H1 (cell line): ENCODE results near the gene ZFYVE1. TPM values are rescaled to one million over a fixed set of nuclear protein-coding genes. Genes with fewer than 3 reads are reported as not detected.

Experiments
- CTCF ChIA-PET: fragments of 300-600 bp; sonication (Branson Sonifier 250); formaldehyde crosslinking; loops from one replicate; lab custom pipeline; 2021; ENCODE audit not compliant: partially characterized antibody; lab: Charles Lee
- POLR2A ChIA-PET: fragments of 300-600 bp; sonication (Branson Sonifier 250); formaldehyde crosslinking; loops from one replicate; lab custom pipeline; 2021; ENCODE audit warnings: inconsistent platforms; ENCODE audit not compliant: partially characterized antibody; lab: Charles Lee
- DNase-seq, 2 experiments: peaks; one replicate each; pipeline versions ENCODE4 v3.0.0 to v3.0.0-alpha.2; 2010 to 2022; ENCODE audit warnings: low spot score in 2 of 2, low read depth in 1 of 2, mixed read lengths in 1 of 2
- FAIRE-seq: peaks from 2 replicates; lab custom pipeline; 2011; peaks lifted over from hg19 to GRCh38; lab: Jason Lieb, UNC
- H2AFZ ChIP-seq: 2 replicates; pipeline ENCODE4 v1.8.1; 2012; ENCODE audit warnings: low read length, inconsistent platforms
- H2AK5ac ChIP-seq: 2 replicates; pipeline ENCODE4 v1.6.1; 2013; ENCODE audit warnings: low read depth, low read length
- H2BK120ac ChIP-seq: replicated peaks from 2 replicates; pipeline ENCODE3; 2013; ENCODE audit warnings: low read depth, low read length, inconsistent platforms
- H2BK12ac ChIP-seq: 2 replicates; pipeline ENCODE4 v1.6.1; 2013; ENCODE audit warnings: low read depth, low read length
- H2BK15ac ChIP-seq: 2 replicates; pipeline ENCODE4 v1.6.1; 2013; ENCODE audit warnings: low read length
- H2BK20ac ChIP-seq: 2 replicates; pipeline ENCODE4 v1.6.1; 2013; ENCODE audit warnings: low read length
- H2BK5ac ChIP-seq: 2 replicates; pipeline ENCODE4 v1.6.1; 2013; ENCODE audit warnings: low read depth, low read length
- H3K14ac ChIP-seq: 2 replicates; pipeline ENCODE4 v1.6.1; 2013; ENCODE audit warnings: inconsistent platforms; ENCODE audit not compliant: insufficient read length
- H3K18ac ChIP-seq: 2 replicates; pipeline ENCODE4 v1.6.1; 2013; ENCODE audit warnings: low read length; ENCODE audit errors: extremely low read depth
- H3K23ac ChIP-seq: 2 replicates; pipeline ENCODE4 v1.6.1; 2013; ENCODE audit warnings: inconsistent platforms; ENCODE audit not compliant: insufficient read length
- H3K23me2 ChIP-seq: 2 replicates; pipeline ENCODE4 v1.6.1; 2013; ENCODE audit warnings: low read depth, low read length
- H3K27ac ChIP-seq: 2 replicates; pipeline ENCODE4 v1.6.1; 2011; ENCODE audit warnings: low read depth, low read length, inconsistent platforms
- H3K27me3 ChIP-seq, 4 experiments: replicated peaks in 1 of 4; 1 replicate in 1 of 4; 2 replicates in 3 of 4; pipeline versions ENCODE4 v1.6.1 to v1.8.1; 2011 to 2013; ENCODE audit warnings: low read length in 3 of 4, mild to moderate bottlenecking in 3 of 4, inconsistent platforms in 2 of 4, mixed read lengths in 2 of 4, moderate library complexity in 1 of 4; ENCODE audit not compliant: control insufficient read depth in 3 of 4, insufficient read depth in 3 of 4; ENCODE audit errors: extremely low read depth in 1 of 4
- H3K36me3 ChIP-seq, 4 experiments: 2 replicates each; pipeline versions ENCODE4 v1.6.1 to v1.8.1; 2011 to 2013; ENCODE audit warnings: mild to moderate bottlenecking in 4 of 4, low read length in 3 of 4, moderate library complexity in 2 of 4, control low read depth in 1 of 4, inconsistent platforms in 1 of 4; ENCODE audit not compliant: insufficient read depth in 4 of 4, control insufficient read depth in 2 of 4
- H3K4ac ChIP-seq: replicated peaks from 2 replicates; pipeline ENCODE3; 2013; ENCODE audit warnings: low read length, low read depth, mixed read lengths, inconsistent platforms; ENCODE audit not compliant: insufficient read length
- H3K4me1 ChIP-seq, 4 experiments: replicated peaks in 1 of 4; 1 replicate in 1 of 4; 2 replicates in 3 of 4; pipeline versions ENCODE4 v1.6.1 to v1.8.1; 2011 to 2013; ENCODE audit warnings: low read length in 3 of 4, inconsistent platforms in 2 of 4, mixed read lengths in 1 of 4; ENCODE audit not compliant: insufficient read depth in 4 of 4, control insufficient read depth in 3 of 4
- H3K4me2 ChIP-seq, 2 experiments: 2 replicates each; pipeline versions ENCODE4 v1.6.1 to v1.8.1; 2011 to 2013; ENCODE audit warnings: low read depth in 2 of 2, low read length in 2 of 2, control low read depth in 1 of 2, inconsistent platforms in 1 of 2, mild to moderate bottlenecking in 1 of 2; ENCODE audit not compliant: insufficient read depth in 1 of 2
- H3K4me3 ChIP-seq, 4 experiments: fragments of 200-600, 300-600 bp in 1 of 4; sonication (generic), shearing (Covaris generic), sonication (Bioruptor Twin) in 1 of 4; 2 replicates each; pipeline versions ENCODE4 v1.5.1 to v1.8.1; 2011 to 2016; ENCODE audit warnings: low read length in 4 of 4, low read depth in 3 of 4, control low read depth in 2 of 4, inconsistent platforms in 2 of 4, mild to moderate bottlenecking in 2 of 4, mixed read lengths in 1 of 4, moderate library complexity in 1 of 4; ENCODE audit not compliant: insufficient read depth in 2 of 4; ENCODE audit errors: extremely low read depth in 1 of 4
- H3K56ac ChIP-seq: replicated peaks from 2 replicates; pipeline ENCODE3; 2013; ENCODE audit warnings: low read depth, mild to moderate bottlenecking, mixed read lengths, low read length, inconsistent platforms; ENCODE audit not compliant: insufficient read length
- H3K79me1 ChIP-seq: 2 replicates; pipeline ENCODE4 v1.6.1; 2013; ENCODE audit warnings: low read depth, low read length, control low read depth
- H3K79me2 ChIP-seq, 2 experiments: 2 replicates each; pipeline versions ENCODE4 v1.6.1 to v1.8.1; 2012 to 2013; ENCODE audit warnings: low read length in 2 of 2, mild to moderate bottlenecking in 2 of 2, inconsistent platforms in 1 of 2; ENCODE audit not compliant: insufficient read depth in 2 of 2, control insufficient read depth in 1 of 2
- H3K9ac ChIP-seq, 4 experiments: replicated peaks in 1 of 4; 1 replicate in 1 of 4; 2 replicates in 3 of 4; pipeline versions ENCODE4 v1.6.1 to v1.8.1; 2011 to 2013; ENCODE audit warnings: low read depth in 3 of 4, low read length in 3 of 4, control low read depth in 2 of 4, mild to moderate bottlenecking in 2 of 4, moderate library complexity in 2 of 4, inconsistent platforms in 1 of 4; ENCODE audit errors: extremely low read depth in 1 of 4
- H3K9me3 ChIP-seq, 2 experiments: 2 replicates each; pipeline versions ENCODE4 v1.6.1 to v1.8.1; 2012 to 2013; ENCODE audit warnings: mild to moderate bottlenecking in 2 of 2, moderate library complexity in 2 of 2, control low read depth in 1 of 2, inconsistent platforms in 1 of 2, low read depth in 1 of 2, low read length in 1 of 2, mixed read lengths in 1 of 2; ENCODE audit not compliant: insufficient read depth in 2 of 2
- H4K20me1 ChIP-seq, 2 experiments: replicated peaks in 1 of 2; 2 replicates each; pipeline versions ENCODE3 to v1.8.1; 2011 to 2013; ENCODE audit warnings: inconsistent platforms in 2 of 2, low read length in 2 of 2, mild to moderate bottlenecking in 1 of 2; ENCODE audit not compliant: insufficient read depth in 2 of 2, control insufficient read depth in 1 of 2
- H4K5ac ChIP-seq: 2 replicates; pipeline ENCODE4 v1.6.1; 2013; ENCODE audit warnings: low read length, low read depth, mixed read lengths, inconsistent platforms; ENCODE audit not compliant: insufficient read length
- H4K8ac ChIP-seq: 2 replicates; pipeline ENCODE4 v1.8.0; 2013; ENCODE audit warnings: mild to moderate bottlenecking, moderate library complexity, low read length, inconsistent platforms; ENCODE audit not compliant: insufficient read depth; ENCODE audit errors: extremely low read depth
- H4K91ac ChIP-seq: replicated peaks from 2 replicates; pipeline ENCODE3; 2013; ENCODE audit warnings: low read length, mixed read lengths, inconsistent platforms; ENCODE audit not compliant: insufficient read length
- CBX8 ChIP-seq: fragments of 300-800, 300-1000 bp; sonication (generic); IDR thresholded peaks from 2 replicates; pipeline ENCODE4 v1.7.1; 2016; ENCODE audit warnings: low read depth, low read length, borderline replicate concordance
- CHD1 ChIP-seq: IDR thresholded peaks from 2 replicates; pipeline ENCODE4 v1.6.1; 2012; ENCODE audit warnings: low read depth, low read length, improper control_type of control experiment
- CHD2 ChIP-seq: IDR thresholded peaks from 2 replicates; pipeline ENCODE4 v1.6.1; 2012; ENCODE audit warnings: low read length, improper control_type of control experiment
- FOSL1 ChIP-seq: IDR thresholded peaks from 2 replicates; pipeline ENCODE4 v1.6.1; 2011; ENCODE audit warnings: mild to moderate bottlenecking, low read depth, low read length, moderate library complexity; ENCODE audit not compliant: insufficient read depth
- JUN ChIP-seq: IDR thresholded peaks from 2 replicates; pipeline ENCODE4 v1.6.1; 2011; ENCODE audit warnings: low read depth, mild to moderate bottlenecking, improper control_type of control experiment, low read length
- JUND ChIP-seq: IDR thresholded peaks from 2 replicates; pipeline ENCODE4 v1.6.1; 2011; ENCODE audit warnings: mild to moderate bottlenecking, improper control_type of control experiment, low read length
- RAD21 ChIP-seq, 2 experiments: IDR thresholded peaks in 1 of 2; conservative IDR thresholded peaks in 1 of 2; 2 replicates each; pipeline ENCODE4 v1.6.1; 2011; ENCODE audit warnings: low read depth in 2 of 2, low read length in 2 of 2, improper control_type of control experiment in 1 of 2, inconsistent platforms in 1 of 2, mild to moderate bottlenecking in 1 of 2, moderate library complexity in 1 of 2
- RBBP5 ChIP-seq: IDR thresholded peaks from 2 replicates; pipeline ENCODE4 v1.7.1; 2012; ENCODE audit warnings: low read depth, mild to moderate bottlenecking, inconsistent platforms, low read length, moderate library complexity, borderline replicate concordance
- RXRA ChIP-seq: IDR thresholded peaks from 2 replicates; pipeline ENCODE4 v1.6.1; 2011; ENCODE audit warnings: low read depth, mild to moderate bottlenecking, low read length, moderate library complexity; ENCODE audit not compliant: insufficient read depth
- SP2 ChIP-seq: IDR thresholded peaks from 2 replicates; pipeline ENCODE4 v1.6.1; 2012; ENCODE audit warnings: mild to moderate bottlenecking, low read length, inconsistent platforms
- WGBS, 2 experiments: shearing (Covaris generic) in 1 of 2; methylation state at CpG; one replicate each; pipeline versions ENCODE4 v1.1.6 to v1.1.7; 2013 to 2015; ENCODE audit warnings: low lambda C conversion rate in 2 of 2, mixed read lengths in 2 of 2, inconsistent platforms in 1 of 2, low coverage in 1 of 2, missing lambda C conversion rate in 1 of 2; ENCODE audit not compliant: insufficient replicate concordance in 2 of 2, insufficient coverage in 1 of 2, insufficient read length in 1 of 2; ENCODE audit errors: extremely low coverage in 1 of 2, missing lambda C conversion rate in 1 of 2; 5-methylcytosine and 5-hydroxymethylcytosine counted together
- polyA plus RNA-seq, 7 experiments: library from polyadenylated mRNA; depleted of rRNA in 3 of 7; stranded (reverse) in 5 of 7; unstranded in 2 of 7; fragments of >200 nt in 5 of 7; fragments of 200-250 nt in 2 of 7; gene quantifications; 1 replicate in 5 of 7; 2 replicates in 1 of 7; 4 replicates in 1 of 7; pipeline versions ENCODE4 v1.2.1 to v1.2.3, GENCODE V29; 2011 to 2013; ENCODE audit warnings: missing spikeins in 2 of 7, mixed read lengths in 2 of 7
- total RNA-seq: library from RNA; stranded (reverse); fragmentation: NEBNext Ultra II Directional; extraction: Animal tissue kit (Norgen Biotek cat#: 25700); gene quantifications from 2 replicates; pipeline ENCODE4 v1.2.1, GENCODE V29; 2021

ZFYVE1 gene
- total and polyA plus RNA-seq, 2 of the 8 experiments (the other 6 are each of a cell fraction or from before 2014, with no cell fraction given): 9.8 to 12.5 TPM

DNA sequence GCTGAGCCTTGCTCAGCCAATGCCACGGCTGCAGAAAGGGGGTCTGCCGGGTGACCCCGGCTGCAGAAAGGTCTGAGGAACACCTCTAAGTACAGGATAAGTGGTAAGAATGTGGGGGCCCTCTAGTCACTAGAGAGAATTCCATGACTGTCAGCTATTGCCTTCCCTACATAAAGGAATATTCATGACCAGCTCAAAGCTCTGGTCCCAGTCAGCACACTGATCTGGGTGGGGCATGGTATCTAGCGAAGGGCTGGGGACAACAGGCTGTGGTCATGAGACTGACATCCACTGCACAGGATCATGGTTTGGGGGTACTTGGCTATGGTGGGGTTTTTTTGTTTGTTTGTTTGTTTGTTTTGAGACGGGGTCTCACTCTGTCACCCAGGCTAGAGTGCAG, 58.6 kb downstream of the ZFYVE1 start:
- Histone ChIP-seq H3K14ac (no peak overlapping the region), H3K56ac (no peak overlapping the region), H3K36me3 (peaks cover 0 to 13% (median 0%) of the 10 kb centered on the region in 4 experiments; a peak in 3 of 8 replicates), H3K23me2 (no peaks in the 10 kb centered on the region), H3K27ac (no peak overlapping the region), H3K23ac (no peak overlapping the region), H2AK5ac (no peak overlapping the region), H3K18ac (no peak overlapping the region), H3K4ac (no peak overlapping the region), H3K4me3 (no peak overlapping the region), H3K27me3 (no peaks in the 10 kb centered on the region), H4K5ac (no peak overlapping the region), H2BK12ac (no peak overlapping the region), H3K79me2 (no peaks in the 10 kb centered on the region), H2AFZ (no peak overlapping the region), H3K79me1 (no peaks in the 10 kb centered on the region), H2BK20ac (no peak overlapping the region), H4K91ac (no peak overlapping the region), H2BK120ac (no peak overlapping the region), H2BK15ac (no peak overlapping the region), H3K9me3 (no peaks in the 10 kb centered on the region), H4K8ac (no peak overlapping the region), H4K20me1 (no peaks in the 10 kb centered on the region), H3K4me2 (no peak overlapping the region), H2BK5ac (no peak overlapping the region), H3K9ac (no peak overlapping the region), H3K4me1 (no peaks in the 10 kb centered on the region)
- ChIA-PET POLR2A (interaction anchor here (1.0 to 1.3 kb wide), 3 partner anchors 26 to 59 kb away, joined by 3 read pairs; partner anchors contain the start of gene ZFYVE1), CTCF (interaction anchor here (1.7 to 1.8 kb wide), 3 partner anchors 11 to 19 kb away, joined by 4 to 5 read pairs (median 4); no protein-coding TSS in a partner anchor)
- 98% methylated on average over 5 of the region's 5 CpGs; no CpG with 5 or more reads in 1 of the 2 experiments for WGBS, 2 experiments
- no peak for TF ChIP-seq SP2
- TF ChIP-seq CHD2: no peak
- no peak for TF ChIP-seq FOSL1
- TF ChIP-seq RAD21 (IDR thresholded peaks at IDR 0.05 in 1 of 2, conservative IDR thresholded peaks at IDR 0.05 in 1 of 2; ENCODE audit: low read depth in 2 of 2, low read length in 2 of 2): no peak
- TF ChIP-seq JUN: no peak
- TF ChIP-seq CHD1: no peak
- no peak for TF ChIP-seq RBBP5
- no peak for TF ChIP-seq JUND
- no peak for TF ChIP-seq CBX8
- TF ChIP-seq RXRA: no peak
- FAIRE-seq: no peak
- DNase-seq: no peak
